ENCODE results near the gene ADGRA1. TPM values are rescaled to one million over a fixed set of nuclear protein-coding genes. Genes with fewer than 3 reads are reported as not detected.

The ADGRA1 gene
- total RNA-seq, 1 donor from 2014 or later: not detected

GRCh38 chr10:133088956-133089800 lies 1.5 kb downstream of the ADGRA1 start:
- intact Hi-C loops (cut with DNase I): no loop called here
- ATAC-seq (ENCODE audit: poor library complexity) (no peak), DNase-seq (no peak)

- DNase-seq (no peak), ATAC-seq (ENCODE audit: poor library complexity) (no peak)
- intact Hi-C loops (cut with DNase I): no loop called here
Measured at GRCh38 chr10:133090101-133090500, 2.4 kb downstream of the ADGRA1 start.

GRCh38 chr10:133090654-133091053 lies 2.9 kb downstream of the ADGRA1 start:
- ATAC-seq (ENCODE audit: poor library complexity) (no peak), DNase-seq (no peak)
- intact Hi-C loops (cut with DNase I): no loop called here

- ATAC-seq (ENCODE audit: poor library complexity) (no peak), DNase-seq (no peak)
- intact Hi-C loops (cut with DNase I): no loop called here
Measured at GRCh38 chr10:133091316-133091715, 3.6 kb downstream of the ADGRA1 start.

GRCh38 chr10:133093291-133093690 lies 5.6 kb downstream of the ADGRA1 start:
- intact Hi-C loops (cut with DNase I): no loop called here
- no peak for DNase-seq

GRCh38 chr10:133094286-133094685 lies 6.6 kb downstream of the ADGRA1 start:
- intact Hi-C loops (cut with DNase I): no loop called here
- DNase-seq (no peak), ATAC-seq (ENCODE audit: poor library complexity) (no peak)

More at GRCh38 chr10:133093291-133093690, 5.6 kb downstream of the ADGRA1 start:
- ATAC-seq (ENCODE audit: poor library complexity): no peak

GRCh38 chr10:133094866-133095265 lies 7.1 kb downstream of the ADGRA1 start:
- DNase-seq: no peak

GRCh38 chr10:133095586-133095985 lies 7.9 kb downstream of the ADGRA1 start:
- intact Hi-C loops (cut with DNase I): no loop called here
- DNase-seq (no peak), ATAC-seq (ENCODE audit: poor library complexity) (no peak)

More at GRCh38 chr10:133094866-133095265, 7.1 kb downstream of the ADGRA1 start:
- ATAC-seq (ENCODE audit: poor library complexity): no peak
- intact Hi-C loops (cut with DNase I): no loop called here

GRCh38 chr10:133096616-133097269 lies 9.0 kb downstream of the ADGRA1 start:
- no peak for DNase-seq
- ATAC-seq (ENCODE audit: poor library complexity): no peak

GRCh38 chr10:133097418-133097817 lies 9.7 kb downstream of the ADGRA1 start:
- intact Hi-C loops (cut with DNase I): no loop called here
- DNase-seq (no peak), ATAC-seq (ENCODE audit: poor library complexity) (no peak)

More at GRCh38 chr10:133096616-133097269, 9.0 kb downstream of the ADGRA1 start:
- intact Hi-C loops (cut with DNase I): no loop called here

GRCh38 chr10:133097961-133098360 lies 10.2 kb downstream of the ADGRA1 start:
- intact Hi-C loops (cut with DNase I): no loop called here
- no peak for ATAC-seq (ENCODE audit: poor library complexity)
- no peak for DNase-seq

GRCh38 chr10:133098426-133099124 lies 10.9 kb downstream of the ADGRA1 start:
- ATAC-seq (ENCODE audit: poor library complexity) (no peak), DNase-seq (no peak)
- intact Hi-C loops (cut with DNase I): no loop called here

GRCh38 chr10:133099571-133099970 lies 11.8 kb downstream of the ADGRA1 start:
- ATAC-seq (ENCODE audit: poor library complexity) (no peak), DNase-seq (no peak)
- intact Hi-C loops (cut with DNase I): no loop called here

- DNase-seq: no peak
- ATAC-seq (ENCODE audit: poor library complexity): no peak
Measured at GRCh38 chr10:133100186-133100585, 12.5 kb downstream of the ADGRA1 start.

GRCh38 chr10:133100706-133101415 lies 13.1 kb downstream of the ADGRA1 start:
- no peak for DNase-seq
- no peak for ATAC-seq (ENCODE audit: poor library complexity)
- intact Hi-C loops (cut with DNase I): no loop called here

More at GRCh38 chr10:133100186-133100585, 12.5 kb downstream of the ADGRA1 start:
- intact Hi-C loops (cut with DNase I): no loop called here

GRCh38 chr10:133101416-133101810 lies 13.7 kb downstream of the ADGRA1 start:
- ATAC-seq (ENCODE audit: poor library complexity): no peak
- DNase-seq: no peak
- intact Hi-C loops (cut with DNase I): no loop called here

- DNase-seq (no peak), ATAC-seq (ENCODE audit: poor library complexity) (no peak)
- intact Hi-C loops (cut with DNase I): no loop called here
Measured at GRCh38 chr10:133102415-133103095, 14.8 kb downstream of the ADGRA1 start.

GRCh38 chr10:133103311-133103910 lies 15.7 kb downstream of the ADGRA1 start:
- ATAC-seq (ENCODE audit: poor library complexity): no peak
- intact Hi-C loops (cut with DNase I): no loop called here
- no peak for DNase-seq

Data from Right ventricle myocardium superior (tissue), 1 donor.